DMS 273 (cell line): Measurements from ENCODE around the gene BCL2L11.
"Not testable (repeated sequence)": the region's sequence is repeated elsewhere in the genome, so short reads cannot be mapped to it uniquely, and the experiment has no call there.

ENCODE experiments used
- DNase-seq: peaks from one replicate; lab custom pipeline; 2025; ENCODE audit not compliant: unreplicated experiment; lab: John Stamatoyannopoulos, UW

Gene BCL2L11

GRCh38 chr2:111120253-111121027 is at the start of gene BCL2L11:
Gene BCL2L11, plus strand, starts transcription at chr2:111120914. Its CDS starts 2,832 bp downstream, at chr2:111123746.
- peak; percentile 97 for DNase-seq

GRCh38 chr2:111071600-111072171 is 49.0 kb upstream of the BCL2L11 start:
- DNase-seq = peak; percentile 26

GRCh38 chr2:111072220-111072871 is 48.4 kb upstream of the BCL2L11 start:
- DNase-seq = no peak

- DNase-seq = not testable (repeated sequence)
Measured at GRCh38 chr2:111082659-111083058, 38.1 kb upstream of the BCL2L11 start.

GRCh38 chr2:111091811-111092211 is 28.9 kb upstream of the BCL2L11 start:
- DNase-seq = no peak

- no peak for DNase-seq
Measured at GRCh38 chr2:111094691-111095090, 26.0 kb upstream of the BCL2L11 start.

GRCh38 chr2:111095434-111095833 is 25.3 kb upstream of the BCL2L11 start:
- DNase-seq = no peak

GRCh38 chr2:111099402-111099801 is 21.3 kb upstream of the BCL2L11 start:
- DNase-seq = no peak

- DNase-seq = no peak
Measured at GRCh38 chr2:111100087-111100764, 20.5 kb upstream of the BCL2L11 start.

- no peak for DNase-seq
Measured at GRCh38 chr2:111100765-111101162, 19.9 kb upstream of the BCL2L11 start.

GRCh38 chr2:111101592-111101991 is 19.1 kb upstream of the BCL2L11 start:
- no peak for DNase-seq

- DNase-seq = no peak
Measured at GRCh38 chr2:111102216-111102615, 18.5 kb upstream of the BCL2L11 start.

GRCh38 chr2:111105926-111106325 is 14.8 kb upstream of the BCL2L11 start:
- no peak for DNase-seq

GRCh38 chr2:111106706-111107105 is 14.0 kb upstream of the BCL2L11 start:
- no peak for DNase-seq

- no peak for DNase-seq
Measured at GRCh38 chr2:111108745-111109271, 11.9 kb upstream of the BCL2L11 start.

- DNase-seq = no peak
Measured at GRCh38 chr2:111111101-111111755, 9.5 kb upstream of the BCL2L11 start.

GRCh38 chr2:111113838-111114237 is 6.9 kb upstream of the BCL2L11 start:
- DNase-seq = no peak

- DNase-seq = no peak
Measured at GRCh38 chr2:111116011-111116746, 4.5 kb upstream of the BCL2L11 start.

GRCh38 chr2:111116843-111117597 is 3.7 kb upstream of the BCL2L11 start:
- DNase-seq = peak; percentile 90
